IMR-90 (cell line): ENCODE data around the gene THAP5. TPM values are rescaled to one million over a fixed set of nuclear protein-coding genes. Genes with fewer than 3 reads are reported as not detected.

Experiments used
- ATAC-seq: fragments of 200-7000 bp; cut with Tn5 transposase; 2 replicates; pipeline ENCODE4 v1.9.1; 2020; ENCODE audit warnings: low read depth, mild to moderate bottlenecking, moderate library complexity
- BruUV-seq: library from RNA; stranded (reverse); fragments of 400-500 nt; replicated peaks from 2 replicates; lab custom pipeline; 2021; lab: Mats Ljungman, UMichigan
- CTCF ChIA-PET: fragments of 300-600 bp; formaldehyde crosslinking; extraction: SDS; loops from one replicate; lab custom pipeline; 2021; ENCODE audit warnings: antibody characterized with exemption; lab: Yijun Ruan, JAX
- POLR2A ChIA-PET: fragments of 300-600 bp; sonication (Branson Sonifier 250); formaldehyde crosslinking; loops from one replicate; lab custom pipeline; 2022; ENCODE audit warnings: antibody characterized with exemption; ENCODE audit not compliant: unreplicated experiment; lab: Charles Lee
- DNase-seq: peaks from one replicate; pipeline ENCODE4 v3.0.0; 2013
- H2AFZ ChIP-seq: replicated peaks from 2 replicates; pipeline ENCODE3; 2013; ENCODE audit warnings: low read length, mild to moderate bottlenecking; ENCODE audit not compliant: poor library complexity
- H2AK5ac ChIP-seq: 2 replicates; pipeline ENCODE4 v1.6.1; 2013; ENCODE audit warnings: low read depth, low read length, inconsistent platforms
- H2AK9ac ChIP-seq: replicated peaks from 2 replicates; pipeline ENCODE3; 2013; ENCODE audit warnings: mild to moderate bottlenecking, low read depth, low read length, moderate library complexity; ENCODE audit not compliant: poor library complexity
- H2BK120ac ChIP-seq: 2 replicates; pipeline ENCODE4 v1.6.1; 2013; ENCODE audit warnings: low read depth, low read length, inconsistent platforms
- H2BK15ac ChIP-seq: 3 replicates; pipeline ENCODE4 v1.6.1; 2013; ENCODE audit warnings: low read depth, low read length, inconsistent platforms
- H2BK20ac ChIP-seq: 2 replicates; pipeline ENCODE4 v1.6.1; 2013; ENCODE audit warnings: low read depth, mild to moderate bottlenecking, inconsistent platforms, low read length, moderate library complexity
- H2BK5ac ChIP-seq: 2 replicates; pipeline ENCODE4 v1.6.1; 2013; ENCODE audit warnings: mild to moderate bottlenecking, low read depth, low read length, inconsistent platforms; ENCODE audit not compliant: poor library complexity, severe bottlenecking
- H3K14ac ChIP-seq: replicated peaks from 2 replicates; pipeline ENCODE4 v1.6.1; 2013; ENCODE audit warnings: low read depth, low read length, inconsistent platforms
- H3K18ac ChIP-seq: 2 replicates; pipeline ENCODE4 v1.6.1; 2013; ENCODE audit warnings: low read depth, low read length, control low read depth
- H3K23ac ChIP-seq: 2 replicates; pipeline ENCODE4 v1.6.1; 2013; ENCODE audit warnings: low read depth, low read length, inconsistent platforms
- H3K27ac ChIP-seq: 2 replicates; pipeline ENCODE4 v1.5.1; 2013; ENCODE audit warnings: mild to moderate bottlenecking, control low read depth, low read length; ENCODE audit not compliant: insufficient read depth
- H3K27me3 ChIP-seq: 2 replicates; pipeline ENCODE4 v1.6.1; 2013; ENCODE audit warnings: low read length; ENCODE audit not compliant: control insufficient read depth, insufficient read depth
- H3K36me3 ChIP-seq: 2 replicates; pipeline ENCODE4 v1.6.1; 2013; ENCODE audit warnings: low read length, mixed read lengths; ENCODE audit not compliant: control insufficient read depth, insufficient read depth
- H3K4ac ChIP-seq: 2 replicates; pipeline ENCODE4 v1.6.1; 2013; ENCODE audit warnings: low read depth, low read length, inconsistent platforms
- H3K4me1 ChIP-seq: 2 replicates; pipeline ENCODE4 v1.6.1; 2013; ENCODE audit warnings: low read length, mixed read lengths; ENCODE audit not compliant: control insufficient read depth, insufficient read depth
- H3K4me2 ChIP-seq: 2 replicates; pipeline ENCODE4 v1.6.1; 2013; ENCODE audit warnings: low read depth, mild to moderate bottlenecking, control low read depth, low read length, moderate library complexity
- H3K4me3 ChIP-seq: 2 replicates; pipeline ENCODE4 v1.5.1; 2013; ENCODE audit warnings: low read depth, mild to moderate bottlenecking, control low read depth, low read length, moderate library complexity; ENCODE audit not compliant: insufficient read depth
- H3K56ac ChIP-seq: 2 replicates; pipeline ENCODE4 v1.6.1; 2013; ENCODE audit warnings: low read length, inconsistent platforms; ENCODE audit not compliant: insufficient read depth; ENCODE audit errors: extremely low read depth
- H3K79me1 ChIP-seq, 2 experiments: 2 replicates each; pipeline ENCODE4 v1.6.1; 2013; ENCODE audit warnings: low read length in 2 of 2, inconsistent platforms in 1 of 2, low read depth in 1 of 2
- H3K9ac ChIP-seq: 2 replicates; pipeline ENCODE4 v1.6.1; 2013; ENCODE audit warnings: low read depth, low read length, control low read depth
- H3K9me1 ChIP-seq: 2 replicates; pipeline ENCODE4 v1.6.1; 2013; ENCODE audit warnings: low read length, inconsistent platforms; ENCODE audit not compliant: insufficient read depth
- H3K9me3 ChIP-seq: 2 replicates; pipeline ENCODE4 v1.6.1; 2013; ENCODE audit warnings: low read length; ENCODE audit not compliant: control insufficient read depth, insufficient read depth
- H4K20me1 ChIP-seq: 2 replicates; pipeline ENCODE4 v1.6.1; 2013; ENCODE audit warnings: low read length, inconsistent platforms; ENCODE audit not compliant: insufficient read depth
- H4K5ac ChIP-seq: 2 replicates; pipeline ENCODE4 v1.6.1; 2013; ENCODE audit warnings: mild to moderate bottlenecking, low read depth, low read length, control low read depth
- H4K8ac ChIP-seq, 2 experiments: 2 replicates each; pipeline ENCODE4 v1.6.1; 2013; ENCODE audit warnings: low read depth in 2 of 2, low read length in 2 of 2, control low read depth in 1 of 2, inconsistent platforms in 1 of 2
- H4K91ac ChIP-seq: 2 replicates; pipeline ENCODE4 v1.6.1; 2013; ENCODE audit warnings: low read depth, low read length, inconsistent platforms; ENCODE audit not compliant: insufficient read depth
- BHLHE40 ChIP-seq: fragments of 150-350 bp; IDR thresholded peaks from 2 replicates; pipeline ENCODE4 v1.6.1; 2016; ENCODE audit warnings: mild to moderate bottlenecking, low read depth, low read length
- CEBPB ChIP-seq: IDR thresholded peaks from 2 replicates; pipeline ENCODE4 v1.6.1; 2012; ENCODE audit warnings: low read depth, low read length, improper control_type of control experiment
- CHD1 ChIP-seq: IDR thresholded peaks from 2 replicates; pipeline ENCODE4 v1.6.1; 2012; ENCODE audit warnings: low read depth, low read length, improper control_type of control experiment
- CTCF ChIP-seq: conservative IDR thresholded peaks from 2 replicates; pipeline ENCODE4 v1.5.1; 2012; ENCODE audit warnings: mild to moderate bottlenecking, low read depth, low read length, improper control_type of control experiment
- ELK1 ChIP-seq: fragments of 150-350 bp; IDR thresholded peaks from 2 replicates; pipeline ENCODE4 v1.6.1; 2016; ENCODE audit warnings: low read depth, mild to moderate bottlenecking, low read length, moderate library complexity, borderline replicate concordance
- FOS ChIP-seq: fragments of 150-350 bp; IDR thresholded peaks from 2 replicates; pipeline ENCODE4 v1.6.1; 2016; ENCODE audit warnings: low read depth, low read length
- MAFK ChIP-seq: IDR thresholded peaks from 2 replicates; pipeline ENCODE4 v1.6.1; 2012; ENCODE audit warnings: low read depth, low read length, improper control_type of control experiment
- MAZ ChIP-seq: IDR thresholded peaks from 2 replicates; pipeline ENCODE4 v1.6.1; 2012; ENCODE audit warnings: low read depth, mild to moderate bottlenecking, low read length, improper control_type of control experiment, moderate library complexity, borderline replicate concordance
- MXI1 ChIP-seq: IDR thresholded peaks from 2 replicates; pipeline ENCODE4 v1.6.1; 2012; ENCODE audit warnings: low read depth, mild to moderate bottlenecking, low read length, moderate library complexity, borderline replicate concordance
- NFE2L2 ChIP-seq: fragments of 150-350 bp; IDR thresholded peaks from 2 replicates; pipeline ENCODE4 v1.6.1; 2016; ENCODE audit warnings: low read depth, mild to moderate bottlenecking, low read length
- POLR2A ChIP-seq: IDR thresholded peaks from 2 replicates; pipeline ENCODE4 v1.6.1; 2012; ENCODE audit warnings: mild to moderate bottlenecking, low read depth, low read length
- RAD21 ChIP-seq: IDR thresholded peaks from 2 replicates; pipeline ENCODE4 v1.6.1; 2012; ENCODE audit warnings: low read length, improper control_type of control experiment
- RCOR1 ChIP-seq: IDR thresholded peaks from 2 replicates; pipeline ENCODE4 v1.6.1; 2012; ENCODE audit warnings: mild to moderate bottlenecking, low read length, improper control_type of control experiment; ENCODE audit not compliant: insufficient replicate concordance
- RFX5 ChIP-seq: IDR thresholded peaks from 2 replicates; pipeline ENCODE4 v1.8.0; 2012; ENCODE audit warnings: low read depth, mild to moderate bottlenecking, low read length, moderate library complexity
- SMC3 ChIP-seq: fragments of 150-350 bp; IDR thresholded peaks from 2 replicates; pipeline ENCODE4 v1.6.1; 2016; ENCODE audit warnings: low read depth, mild to moderate bottlenecking, antibody characterized with exemption, low read length, moderate library complexity
- USF2 ChIP-seq: fragments of 150-350 bp; IDR thresholded peaks from 2 replicates; pipeline ENCODE4 v1.6.1; 2017; ENCODE audit warnings: mild to moderate bottlenecking, antibody characterized with exemption, low read length, low read depth
- WGBS, 2 experiments: methylation state at CpG; one replicate each; pipeline versions ENCODE4 v1.1.5 to v1.1.7; 2013; ENCODE audit warnings: missing lambda C conversion rate in 2 of 2; ENCODE audit not compliant: insufficient read length in 1 of 2; ENCODE audit errors: extremely low coverage in 2 of 2; 5-methylcytosine and 5-hydroxymethylcytosine counted together
- dilution Hi-C: fragments of 300-500 bp; cut with HindIII; formaldehyde crosslinking; loops from one replicate; pipeline ENCODE4 v1.14.3; 2018; ENCODE audit warnings: low sequenced_read_pairs; ENCODE audit not compliant: unreplicated experiment
- in situ Hi-C: fragments of 300-500 bp; cut with MboI; formaldehyde crosslinking; loops from 3 replicates; pipeline ENCODE4 v1.14.3; 2019; ENCODE audit warnings: low sequenced_read_pairs, inconsistent platforms, mixed read lengths
- intact Hi-C: fragments of 100-400 bp; cut with micrococcal nuclease; formaldehyde crosslinking; loops from 2 replicates; pipeline ENCODE4 v1.10.0; 2022
- polyA plus RNA-seq, 3 experiments: library from polyadenylated mRNA; depleted of rRNA; stranded (reverse); fragments of >200 nt; gene quantifications; 2 replicates each; pipeline ENCODE4 v1.2.3, GENCODE V29; 2012; ENCODE audit warnings: low replicate concordance in 1 of 3
- total RNA-seq: library from RNA; depleted of rRNA; stranded (reverse); fragments of >200 nt; gene quantifications from 2 replicates; pipeline ENCODE4 v1.2.3, GENCODE V29; 2012

Gene THAP5
- total and polyA plus RNA-seq, 2 of the 4 experiments (the other 2 are of a cell fraction): 6.7 to 23.7 TPM

GRCh38 chr7:108529341-108529740, 40.2 kb downstream of the THAP5 start:
- no peak overlapping the region for H3K23ac ChIP-seq
- H3K27ac ChIP-seq: no peak overlapping the region
- H2BK120ac ChIP-seq: no peak overlapping the region
- H4K91ac ChIP-seq: no peak overlapping the region
- no peak overlapping the region for H3K4me2 ChIP-seq
- ChIA-PET POLR2A (no interaction called here), CTCF (no interaction called here)
- no peak overlapping the region for H3K4me3 ChIP-seq
- in situ Hi-C loops (loop anchor here (5.0 kb wide), 1 partner anchor 43 kb away; no protein-coding TSS in a partner anchor), intact Hi-C loops (no loop called here), dilution Hi-C loops (no loop called here)
- 90% methylated on average over 2 of the region's 3 CpGs; no CpG with 5 or more reads in 1 of the 2 experiments for WGBS, 2 experiments
- H4K20me1 ChIP-seq: peaks cover 6% of the 10 kb centered on the region; the same call in 1 of the 2 replicates
- no peak overlapping the region for H4K8ac ChIP-seq
- H3K79me1 ChIP-seq: peaks cover 0 to 5% of the 10 kb centered on the region in 2 experiments; a peak in 1 of 4 replicates
- no peak for DNase-seq
- peaks cover 4% of the 10 kb centered on the region; the same call in 1 of the 2 replicates for H3K4me1 ChIP-seq
- no peaks in the 10 kb centered on the region for H3K27me3 ChIP-seq
- no peak for TF ChIP-seq USF2
- no peak for TF ChIP-seq FOS
- TF ChIP-seq RAD21: no peak
- TF ChIP-seq ELK1: no peak
- no peak for TF ChIP-seq CEBPB
- TF ChIP-seq POLR2A: no peak
- TF ChIP-seq RFX5: no peak
- TF ChIP-seq BHLHE40: no peak
- TF ChIP-seq MAFK: no peak
- TF ChIP-seq CTCF: no peak
- TF ChIP-seq SMC3: no peak
- no peak for TF ChIP-seq MAZ
- TF ChIP-seq MXI1: no peak
- no peak for TF ChIP-seq RCOR1
- no peak for TF ChIP-seq CHD1
- TF ChIP-seq NFE2L2: no peak
- H2AFZ ChIP-seq: no peak overlapping the region
- no peak overlapping the region for H3K9ac ChIP-seq
- no peak overlapping the region for H2BK5ac ChIP-seq
- no peak overlapping the region for H3K56ac ChIP-seq
- no peak overlapping the region for H3K4ac ChIP-seq
- no peak overlapping the region for H2AK9ac ChIP-seq
- no peak overlapping the region for H2AK5ac ChIP-seq
- H2BK20ac ChIP-seq: no peak overlapping the region
- H3K36me3 ChIP-seq: no peaks in the 10 kb centered on the region
- H4K5ac ChIP-seq: no peak overlapping the region
- H3K9me3 ChIP-seq: no peaks in the 10 kb centered on the region
- H3K18ac ChIP-seq: no peak overlapping the region
- ATAC-seq: no peak
- no TSS peak for BruUV-seq
- H2BK15ac ChIP-seq: no peak overlapping the region
- H3K14ac ChIP-seq: no peak overlapping the region
- H3K9me1 ChIP-seq: no peaks in the 10 kb centered on the region
